ENCODE measurements around the gene G3BP1.
"Not testable (repeated sequence)": the region's sequence is repeated elsewhere in the genome, so short reads cannot be mapped to it uniquely, and the experiment has no call there.

G3BP1 gene

GRCh38 chr5:151757233-151758140 is 14.3 kb upstream of the G3BP1 start:
- no peak for DNase-seq

- no peak for DNase-seq
Observed at GRCh38 chr5:151758141-151758429, 13.7 kb upstream of the G3BP1 start.

- peak; percentile 38 for DNase-seq
Observed at GRCh38 chr5:151758430-151759241, 13.1 kb upstream of the G3BP1 start, which contains the start of gene ATOX1. Gene ATOX1, minus strand, starts transcription at chr5:151758631. Its CDS starts 80 bp downstream, at chr5:151758551.

GRCh38 chr5:151764801-151765200 is 7.0 kb upstream of the G3BP1 start:
- no peak for DNase-seq

- no peak for DNase-seq
Observed at GRCh38 chr5:151766975-151767374, 4.8 kb upstream of the G3BP1 start.

GRCh38 chr5:151770383-151771258 is 1.1 kb upstream of the G3BP1 start:
- peak; percentile 20 for DNase-seq

GRCh38 chr5:151772029-151772845 is 483 bp downstream of the G3BP1 start:
- DNase-seq = no peak

GRCh38 chr5:151772846-151773561 is 1.2 kb downstream of the G3BP1 start:
- no peak for DNase-seq

- no peak for DNase-seq
Observed at GRCh38 chr5:151773951-151774350, 2.2 kb downstream of the G3BP1 start.

GRCh38 chr5:151775025-151775606 is 3.4 kb downstream of the G3BP1 start:
- no peak for DNase-seq

- DNase-seq = no peak
Observed at GRCh38 chr5:151779531-151780125, 7.9 kb downstream of the G3BP1 start.

GRCh38 chr5:151780348-151780747 is 8.6 kb downstream of the G3BP1 start:
- no peak for DNase-seq

- DNase-seq = no peak
Observed at GRCh38 chr5:151781201-151781600, 9.4 kb downstream of the G3BP1 start.

GRCh38 chr5:151783664-151784063 is 11.9 kb downstream of the G3BP1 start:
- not testable (repeated sequence) for DNase-seq

- no peak for DNase-seq
Observed at GRCh38 chr5:151784141-151784540, 12.4 kb downstream of the G3BP1 start.

- DNase-seq = no peak
Observed at GRCh38 chr5:151786468-151786867, 14.7 kb downstream of the G3BP1 start.

- DNase-seq = no peak
Observed at GRCh38 chr5:151787817-151788216, 16.1 kb downstream of the G3BP1 start.

GRCh38 chr5:151793358-151793757 is 21.6 kb downstream of the G3BP1 start:
- no peak for DNase-seq

- no peak for DNase-seq
Observed at GRCh38 chr5:151795426-151795825, 23.7 kb downstream of the G3BP1 start.

- DNase-seq = no peak
Observed at GRCh38 chr5:151798674-151799073, 26.9 kb downstream of the G3BP1 start.

- no peak for DNase-seq
Observed at GRCh38 chr5:151799407-151799806, 27.7 kb downstream of the G3BP1 start.

All from NCI-H1417 treated with DMSO at 0.1 percent for 48 hours (cell line).